Glutamatergic neuron (in vitro differentiated cells): ENCODE results near the gene CYS1. TPM values are rescaled to one million over a fixed set of nuclear protein-coding genes. Genes with fewer than 3 reads are reported as not detected.

Experiments
- DNase-seq: peaks from one replicate; pipeline ENCODE4 v3.0.0; 2022
- H3K27ac Mint-ChIP-seq: one replicate; pipeline ENCODE4 v1.8.0; 2020; ENCODE audit warnings: mild to moderate bottlenecking, mixed read lengths, inconsistent platforms; ENCODE audit not compliant: unreplicated experiment
- H3K27me3 Mint-ChIP-seq: one replicate; pipeline ENCODE4 v1.8.0; 2020; ENCODE audit warnings: mild to moderate bottlenecking, moderate library complexity, mixed read lengths, inconsistent platforms; ENCODE audit not compliant: unreplicated experiment
- H3K36me3 Mint-ChIP-seq: one replicate; pipeline ENCODE4 v1.8.0; 2020; ENCODE audit warnings: mild to moderate bottlenecking, mixed read lengths, inconsistent platforms; ENCODE audit not compliant: unreplicated experiment
- H3K4me1 Mint-ChIP-seq: one replicate; pipeline ENCODE4 v1.8.0; 2020; ENCODE audit warnings: mild to moderate bottlenecking, low read depth, mixed read lengths, inconsistent platforms; ENCODE audit not compliant: unreplicated experiment
- H3K4me3 Mint-ChIP-seq: one replicate; pipeline ENCODE4 v1.8.0; 2020; ENCODE audit warnings: mild to moderate bottlenecking, mixed read lengths, inconsistent platforms; ENCODE audit not compliant: unreplicated experiment
- H3K9me3 Mint-ChIP-seq: one replicate; pipeline ENCODE4 v1.8.0; 2020; ENCODE audit warnings: mild to moderate bottlenecking, moderate library complexity, mixed read lengths, inconsistent platforms; ENCODE audit not compliant: unreplicated experiment
- CTCF ChIP-seq: fragments of 200-600 bp; sonication (generic); IDR thresholded peaks from one replicate; pipeline ENCODE4 v1.5.0; 2021; ENCODE audit not compliant: partially characterized antibody, unreplicated experiment
- total RNA-seq: library from RNA; stranded (reverse); fragmentation: NEBNext Ultra II Directional; extraction: Animal tissue kit (Norgen Biotek cat#: 25700); gene quantifications from one replicate; pipeline ENCODE4 v1.2.1, GENCODE V29; 2021; ENCODE audit not compliant: unreplicated experiment

The CYS1 gene
- total RNA-seq, 1 donor from 2014 or later = not detected

- Mint-ChIP-seq H3K36me3 (no peaks in the 10 kb centered on the region), H3K4me3 (no peak overlapping the region), H3K27me3 (peaks cover 3% of the 10 kb centered on the region), H3K27ac (no peak overlapping the region), H3K9me3 (peaks cover 3% of the 10 kb centered on the region), H3K4me1 (peaks cover 10% of the 10 kb centered on the region)
- TF ChIP-seq CTCF = peak; percentile 80
- no peak for DNase-seq
These were observed 44.4 kb upstream of the CYS1 start for GRCh38 chr2:10124538-10125045.

GRCh38 chr2:10123281-10123680 lies 43.1 kb upstream of the CYS1 start:
- H3K4me3 Mint-ChIP-seq = peak overlapping the region; percentile 92
- peaks cover 4% of the 10 kb centered on the region for H3K9me3 Mint-ChIP-seq
- H3K4me1 Mint-ChIP-seq = peaks cover 10% of the 10 kb centered on the region
- H3K36me3 Mint-ChIP-seq = no peaks in the 10 kb centered on the region
- no peak for TF ChIP-seq CTCF
- peaks cover 4% of the 10 kb centered on the region for H3K27me3 Mint-ChIP-seq
- no peak for DNase-seq
- no peak overlapping the region for H3K27ac Mint-ChIP-seq

GRCh38 chr2:10122500-10123280 lies 42.5 kb upstream of the CYS1 start, which contains the start of gene RRM2:
RRM2 (plus strand) TSS chr2:10122739; CDS start chr2:10122799, 60 bp downstream.
- H3K36me3 Mint-ChIP-seq = no peaks in the 10 kb centered on the region
- peaks cover 10% of the 10 kb centered on the region for H3K4me1 Mint-ChIP-seq
- peak; percentile 97 for DNase-seq
- peak within 1 kb of the TSS; percentile 97 for H3K4me3 Mint-ChIP-seq
- H3K27ac Mint-ChIP-seq = no peak within 1 kb of the TSS
- peaks cover 4% of the 10 kb centered on the region for H3K27me3 Mint-ChIP-seq
- no peak for TF ChIP-seq CTCF
- H3K9me3 Mint-ChIP-seq = peaks cover 5% of the 10 kb centered on the region

- no peak for TF ChIP-seq CTCF
- H3K9me3 Mint-ChIP-seq = peaks cover 5% of the 10 kb centered on the region
- H3K4me1 Mint-ChIP-seq = peaks cover 10% of the 10 kb centered on the region
- DNase-seq = no peak
- H3K27me3 Mint-ChIP-seq = peaks cover 4% of the 10 kb centered on the region
- H3K4me3 Mint-ChIP-seq = peak overlapping the region; percentile 97
- H3K27ac Mint-ChIP-seq = no peak overlapping the region
- no peaks in the 10 kb centered on the region for H3K36me3 Mint-ChIP-seq
These were observed 40.8 kb upstream of the CYS1 start for GRCh38 chr2:10120877-10121574.
